ENCODE results near the gene GPLD1. TPM values are rescaled to one million over a fixed set of nuclear protein-coding genes. Genes with fewer than 3 reads are reported as not detected.

Gene GPLD1
- total RNA-seq, 2 experiments from 2014 or later = 0.59 to 0.66 TPM

- peaks cover 28% of the 10 kb centered on the region for H3K36me3 ChIP-seq (ENCODE audit: insufficient read depth, low read length)
- H3K4me3 ChIP-seq (ENCODE audit: low read length) = no peak overlapping the region
These were observed 15.5 kb upstream of the GPLD1 start for GRCh38 chr6:24504649-24505586.

DNA sequence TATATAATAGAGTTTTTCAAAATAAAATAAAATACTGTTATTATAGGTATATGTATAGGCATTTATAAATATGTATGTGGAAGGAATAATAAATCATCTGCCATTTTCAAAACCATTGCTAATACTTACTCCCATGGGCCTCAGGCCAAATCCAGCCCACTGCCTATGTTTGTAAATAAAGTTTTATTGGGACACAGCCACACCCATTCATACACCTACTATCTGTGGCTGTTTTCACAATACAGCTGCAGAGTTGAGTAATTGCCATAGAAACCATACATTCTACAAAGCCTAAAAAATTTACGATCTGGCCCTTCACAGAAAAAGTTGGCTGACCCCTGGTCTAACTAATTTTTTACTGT lies 14.9 kb upstream of the GPLD1 start:
- H3K4me3 Mint-ChIP-seq = no peak overlapping the region
- Histone ChIP-seq H3K27me3 (ENCODE audit: control insufficient read depth in 1 of 2, insufficient read depth in 2 of 2, low read length in 2 of 2) (no peaks in the 10 kb centered on the region), H3K36me3 (ENCODE audit: insufficient read depth, low read length) (peaks cover 28% of the 10 kb centered on the region), H3K4me3 (ENCODE audit: low read length) (no peak overlapping the region), H3K27ac (ENCODE audit: low read depth in 1 of 2, low read length in 2 of 2) (no peak overlapping the region), H3K4me1 (ENCODE audit: insufficient read depth, low read length) (no peaks in the 10 kb centered on the region), H3K9me3 (ENCODE audit: control insufficient read depth in 1 of 2, insufficient read depth in 1 of 2, low read length in 2 of 2) (no peaks in the 10 kb centered on the region)
- no peak overlapping the region for H3K27ac Mint-ChIP-seq
- TF ChIP-seq, protein P1, sequence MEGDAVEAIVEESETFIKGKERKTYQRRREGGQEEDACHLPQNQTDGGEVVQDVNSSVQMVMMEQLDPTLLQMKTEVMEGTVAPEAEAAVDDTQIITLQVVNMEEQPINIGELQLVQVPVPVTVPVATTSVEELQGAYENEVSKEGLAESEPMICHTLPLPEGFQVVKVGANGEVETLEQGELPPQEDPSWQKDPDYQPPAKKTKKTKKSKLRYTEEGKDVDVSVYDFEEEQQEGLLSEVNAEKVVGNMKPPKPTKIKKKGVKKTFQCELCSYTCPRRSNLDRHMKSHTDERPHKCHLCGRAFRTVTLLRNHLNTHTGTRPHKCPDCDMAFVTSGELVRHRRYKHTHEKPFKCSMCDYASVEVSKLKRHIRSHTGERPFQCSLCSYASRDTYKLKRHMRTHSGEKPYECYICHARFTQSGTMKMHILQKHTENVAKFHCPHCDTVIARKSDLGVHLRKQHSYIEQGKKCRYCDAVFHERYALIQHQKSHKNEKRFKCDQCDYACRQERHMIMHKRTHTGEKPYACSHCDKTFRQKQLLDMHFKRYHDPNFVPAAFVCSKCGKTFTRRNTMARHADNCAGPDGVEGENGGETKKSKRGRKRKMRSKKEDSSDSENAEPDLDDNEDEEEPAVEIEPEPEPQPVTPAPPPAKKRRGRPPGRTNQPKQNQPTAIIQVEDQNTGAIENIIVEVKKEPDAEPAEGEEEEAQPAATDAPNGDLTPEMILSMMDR (IDR thresholded peaks at IDR 0.05) = no peak
- H3K27me3 Mint-ChIP-seq = no peaks in the 10 kb centered on the region
- CTCF ChIA-PET = no interaction called here
- DNase-seq (no peak), ATAC-seq (ENCODE audit: poor library complexity) (no peak)
- H3K36me3 Mint-ChIP-seq (ENCODE audit: low read depth) = peaks cover 68% of the 10 kb centered on the region
- peaks cover 4% of the 10 kb centered on the region for H3K4me1 Mint-ChIP-seq (ENCODE audit: low read depth)
- intact Hi-C loops (cut with DNase I, micrococcal nuclease) = no loop called here
- H3K9me3 Mint-ChIP-seq = peaks cover 4% of the 10 kb centered on the region
- POLR2A ChIA-PET = interaction anchor here (1.2 kb wide), 1 partner anchor 10 kb away, joined by 4 read pairs; the partner anchor contains the start of gene ALDH5A1

More at GRCh38 chr6:24504649-24505586, 15.5 kb upstream of the GPLD1 start:
- TF ChIP-seq, protein P1 (IDR thresholded peaks at IDR 0.05) = no peak
- ChIA-PET CTCF (no interaction called here), POLR2A (interaction anchor here (1.2 kb wide), 1 partner anchor 11 kb away, joined by 4 read pairs; the partner anchor contains the start of gene ALDH5A1)
- intact Hi-C loops (cut with DNase I, micrococcal nuclease) = no loop called here
- Mint-ChIP-seq H3K27ac (no peak overlapping the region), H3K4me1 (ENCODE audit: low read depth) (peaks cover 3% of the 10 kb centered on the region), H3K9me3 (peaks cover 4% of the 10 kb centered on the region), H3K36me3 (ENCODE audit: low read depth) (peaks cover 75% of the 10 kb centered on the region), H3K27me3 (no peaks in the 10 kb centered on the region), H3K4me3 (no peak overlapping the region)
- DNase-seq (no peak), ATAC-seq (ENCODE audit: poor library complexity) (no peak)
- Histone ChIP-seq H3K27me3 (ENCODE audit: control insufficient read depth in 1 of 2, insufficient read depth in 2 of 2, low read length in 2 of 2) (no peaks in the 10 kb centered on the region), H3K9me3 (ENCODE audit: control insufficient read depth in 1 of 2, insufficient read depth in 1 of 2, low read length in 2 of 2) (no peaks in the 10 kb centered on the region), H3K4me1 (ENCODE audit: insufficient read depth, low read length) (no peaks in the 10 kb centered on the region), H3K27ac (ENCODE audit: low read depth in 1 of 2, low read length in 2 of 2) (no peak overlapping the region)

DNA sequence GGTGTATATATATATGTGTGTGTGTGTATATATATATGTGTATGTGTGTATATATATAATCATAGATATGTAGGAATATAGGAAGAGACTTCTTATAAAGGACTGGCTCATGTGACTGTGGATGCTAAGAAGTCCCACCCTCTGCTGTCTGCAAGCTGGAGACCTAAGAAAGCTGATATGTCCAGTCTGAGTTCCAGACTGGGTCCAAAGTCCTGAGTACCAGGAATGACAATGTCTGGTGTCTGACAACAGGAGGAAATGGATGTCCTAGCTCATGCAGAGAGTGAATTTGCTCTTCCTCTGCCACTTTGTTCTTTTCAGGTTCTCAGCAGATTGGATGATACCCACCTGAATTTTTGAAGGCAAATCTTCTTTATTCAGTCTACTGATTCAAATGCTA lies 12.5 kb upstream of the GPLD1 start:
- peaks cover 23% of the 10 kb centered on the region for H3K36me3 ChIP-seq (ENCODE audit: insufficient read depth, low read length)
- no peak overlapping the region for H3K4me3 ChIP-seq (ENCODE audit: low read length)
- no peak for DNase-seq
- H3K27me3 ChIP-seq (ENCODE audit: control insufficient read depth in 1 of 2, insufficient read depth in 2 of 2, low read length in 2 of 2) = no peaks in the 10 kb centered on the region
- POLR2A ChIA-PET = no interaction called here
- peaks cover 58% of the 10 kb centered on the region for H3K36me3 Mint-ChIP-seq (ENCODE audit: low read depth)
- no peaks in the 10 kb centered on the region for H3K27me3 Mint-ChIP-seq
- peaks cover 12% of the 10 kb centered on the region for H3K4me1 Mint-ChIP-seq (ENCODE audit: low read depth)
- H3K4me3 Mint-ChIP-seq = no peak overlapping the region
- TF ChIP-seq, protein P1 (IDR thresholded peaks at IDR 0.05) = no peak
- H3K27ac Mint-ChIP-seq = no peak overlapping the region
- H3K9me3 Mint-ChIP-seq = peaks cover 1% of the 10 kb centered on the region
- no peak for ATAC-seq (ENCODE audit: poor library complexity)
- peaks cover 0 to 3% of the 10 kb centered on the region in 2 experiments for H3K9me3 ChIP-seq (ENCODE audit: control insufficient read depth in 1 of 2, insufficient read depth in 1 of 2, low read length in 2 of 2)
- no peaks in the 10 kb centered on the region for H3K4me1 ChIP-seq (ENCODE audit: insufficient read depth, low read length)
- no peak overlapping the region for H3K27ac ChIP-seq (ENCODE audit: low read depth in 1 of 2, low read length in 2 of 2)
- CTCF ChIA-PET = interaction anchor here (0.6 kb wide), 1 partner anchor 262 kb away, joined by 3 read pairs; no protein-coding TSS in a partner anchor
- intact Hi-C loops (cut with DNase I, micrococcal nuclease) = no loop called here

Measured in CD4-positive, alpha-beta T cell (primary cell).